MM.1S (cell line): ENCODE measurements around the gene LONRF2.

Experiments used
- EZH2 ChIP-seq: fragments of 300-600 bp; sonication (generic); optimal IDR thresholded peaks from 2 replicates; pipeline ENCODE3; 2017; ENCODE audit warnings: low read depth, mild to moderate bottlenecking, antibody characterized with exemption, low read length, mixed read lengths
- TF ChIP-seq, protein P1 (sequence below): fragments of 300-600 bp; sonication (generic); IDR thresholded peaks from 2 replicates; pipeline ENCODE4 v1.5.1; 2016; ENCODE audit warnings: antibody characterized with exemption, low read length, mixed read lengths

DNA sequence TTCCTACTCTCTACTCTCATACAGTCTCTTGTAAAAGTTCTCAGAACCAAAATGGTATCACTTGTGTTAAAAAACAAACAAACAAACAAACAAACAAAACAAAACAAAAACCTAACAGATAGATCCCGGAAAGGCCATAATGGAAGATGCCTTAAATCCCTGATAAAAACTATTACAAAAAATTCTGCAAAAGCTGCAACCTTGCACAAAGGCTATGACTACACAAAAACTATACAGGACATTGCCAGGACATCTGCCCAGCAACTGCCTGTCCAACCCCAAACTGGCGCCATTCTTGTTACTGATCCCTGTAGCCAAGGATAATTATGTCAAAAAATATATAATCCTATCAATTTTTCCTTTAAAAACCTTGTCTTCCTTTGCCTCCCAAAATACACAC is 36.3 kb upstream of the LONRF2 start:
- TF ChIP-seq, protein P1, sequence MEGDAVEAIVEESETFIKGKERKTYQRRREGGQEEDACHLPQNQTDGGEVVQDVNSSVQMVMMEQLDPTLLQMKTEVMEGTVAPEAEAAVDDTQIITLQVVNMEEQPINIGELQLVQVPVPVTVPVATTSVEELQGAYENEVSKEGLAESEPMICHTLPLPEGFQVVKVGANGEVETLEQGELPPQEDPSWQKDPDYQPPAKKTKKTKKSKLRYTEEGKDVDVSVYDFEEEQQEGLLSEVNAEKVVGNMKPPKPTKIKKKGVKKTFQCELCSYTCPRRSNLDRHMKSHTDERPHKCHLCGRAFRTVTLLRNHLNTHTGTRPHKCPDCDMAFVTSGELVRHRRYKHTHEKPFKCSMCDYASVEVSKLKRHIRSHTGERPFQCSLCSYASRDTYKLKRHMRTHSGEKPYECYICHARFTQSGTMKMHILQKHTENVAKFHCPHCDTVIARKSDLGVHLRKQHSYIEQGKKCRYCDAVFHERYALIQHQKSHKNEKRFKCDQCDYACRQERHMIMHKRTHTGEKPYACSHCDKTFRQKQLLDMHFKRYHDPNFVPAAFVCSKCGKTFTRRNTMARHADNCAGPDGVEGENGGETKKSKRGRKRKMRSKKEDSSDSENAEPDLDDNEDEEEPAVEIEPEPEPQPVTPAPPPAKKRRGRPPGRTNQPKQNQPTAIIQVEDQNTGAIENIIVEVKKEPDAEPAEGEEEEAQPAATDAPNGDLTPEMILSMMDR: no peak
- no peak for TF ChIP-seq EZH2
